ENCODE measurements around the gene CLCN6. TPM values are rescaled to one million over a fixed set of nuclear protein-coding genes. Genes with fewer than 3 reads are reported as not detected.

Gene CLCN6
- total and polyA plus RNA-seq, 2 of the 13 experiments (the other 11 are each of a cell fraction or from before 2014, with no cell fraction given), result 14.9 to 19.3 TPM

DNA sequence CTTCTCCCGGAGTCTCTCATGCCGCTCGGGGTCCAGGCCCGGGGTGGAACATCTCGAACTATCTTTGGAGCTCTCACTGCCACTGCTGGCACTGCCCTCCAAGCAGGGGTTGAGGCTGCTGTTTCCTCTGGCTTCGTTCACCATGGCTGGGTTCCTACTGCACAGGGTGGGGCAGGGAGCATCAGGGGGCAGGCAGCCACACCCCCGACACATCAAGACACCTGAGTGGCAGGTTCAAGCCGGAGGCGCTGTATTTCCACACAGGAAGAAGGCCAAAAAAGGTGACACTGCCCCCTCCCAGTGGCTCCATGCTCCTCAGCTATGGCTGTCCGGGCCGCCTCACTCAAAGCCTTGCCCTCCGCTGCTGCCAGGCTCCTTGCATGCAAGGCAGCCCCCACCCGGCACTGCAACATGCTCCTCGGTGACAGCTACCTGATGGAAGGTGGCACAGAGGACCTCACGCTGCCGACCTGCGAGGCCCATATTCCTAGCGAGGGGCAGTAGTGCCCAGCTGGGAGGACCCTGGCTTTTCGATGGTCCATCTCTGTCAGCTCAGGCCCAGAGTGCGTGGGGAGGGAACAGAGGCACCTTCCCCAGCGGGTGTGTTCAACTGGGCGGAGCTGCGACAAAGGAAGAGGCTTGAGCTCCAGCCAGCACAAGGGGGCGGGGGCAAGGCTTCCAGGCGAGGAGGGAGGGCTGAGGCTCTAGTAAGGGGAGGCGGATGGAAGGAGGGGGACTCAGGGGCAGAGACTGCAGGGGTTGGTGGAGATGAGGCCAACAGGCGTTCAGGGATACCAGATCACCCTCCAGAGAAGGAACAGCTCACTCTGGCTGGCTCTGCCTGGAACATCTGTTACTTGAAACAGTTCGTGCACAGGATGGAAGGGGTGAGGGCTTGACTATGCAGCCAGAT lies 2.8 kb upstream of the CLCN6 start (continued):
- TF ChIP-seq, protein P1, sequence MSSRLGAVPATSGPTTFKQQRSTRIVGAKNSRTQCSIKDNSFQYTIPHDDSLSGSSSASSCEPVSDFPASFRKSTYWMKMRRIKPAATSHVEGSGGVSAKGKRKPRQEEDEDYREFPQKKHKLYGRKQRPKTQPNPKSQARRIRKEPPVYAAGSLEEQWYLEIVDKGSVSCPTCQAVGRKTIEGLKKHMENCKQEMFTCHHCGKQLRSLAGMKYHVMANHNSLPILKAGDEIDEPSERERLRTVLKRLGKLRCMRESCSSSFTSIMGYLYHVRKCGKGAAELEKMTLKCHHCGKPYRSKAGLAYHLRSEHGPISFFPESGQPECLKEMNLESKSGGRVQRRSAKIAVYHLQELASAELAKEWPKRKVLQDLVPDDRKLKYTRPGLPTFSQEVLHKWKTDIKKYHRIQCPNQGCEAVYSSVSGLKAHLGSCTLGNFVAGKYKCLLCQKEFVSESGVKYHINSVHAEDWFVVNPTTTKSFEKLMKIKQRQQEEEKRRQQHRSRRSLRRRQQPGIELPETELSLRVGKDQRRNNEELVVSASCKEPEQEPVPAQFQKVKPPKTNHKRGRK (CRISPR knock-in tag; IDR thresholded peaks at IDR 0.05), result no peak
- TF ChIP-seq U2AF1 (optimal IDR thresholded peaks at IDR 0.05; ENCODE audit: low read depth, low read length) (no peak), ZNF383 (CRISPR knock-in tag; IDR thresholded peaks at IDR 0.05; ENCODE audit: borderline replicate concordance) (no peak), TCF12 (IDR thresholded peaks at IDR 0.05) (no peak), TCF12 (CRISPR knock-in tag; IDR thresholded peaks at IDR 0.05) (no peak), JDP2 (CRISPR knock-in tag; IDR thresholded peaks at IDR 0.05; ENCODE audit: borderline replicate concordance) (no peak), POLR2A (IDR thresholded peaks at IDR 0.05; ENCODE audit: insufficient read depth in 1 of 2, low read depth in 2 of 2, low read length in 2 of 2) (peak in 1 of 2 experiments; percentile 47; a peak in 3 of 4 replicates), JARID2 (CRISPR knock-in tag; IDR thresholded peaks at IDR 0.05; ENCODE audit: insufficient replicate concordance) (no peak), TBL1XR1 (IDR thresholded peaks at IDR 0.05; ENCODE audit: borderline replicate concordance, low read length, partially characterized antibody) (no peak)
- TF ChIP-seq, protein P2, sequence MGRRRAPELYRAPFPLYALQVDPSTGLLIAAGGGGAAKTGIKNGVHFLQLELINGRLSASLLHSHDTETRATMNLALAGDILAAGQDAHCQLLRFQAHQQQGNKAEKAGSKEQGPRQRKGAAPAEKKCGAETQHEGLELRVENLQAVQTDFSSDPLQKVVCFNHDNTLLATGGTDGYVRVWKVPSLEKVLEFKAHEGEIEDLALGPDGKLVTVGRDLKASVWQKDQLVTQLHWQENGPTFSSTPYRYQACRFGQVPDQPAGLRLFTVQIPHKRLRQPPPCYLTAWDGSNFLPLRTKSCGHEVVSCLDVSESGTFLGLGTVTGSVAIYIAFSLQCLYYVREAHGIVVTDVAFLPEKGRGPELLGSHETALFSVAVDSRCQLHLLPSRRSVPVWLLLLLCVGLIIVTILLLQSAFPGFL (CRISPR knock-in tag; IDR thresholded peaks at IDR 0.05), result no peak
- TF ChIP-seq, protein P3, sequence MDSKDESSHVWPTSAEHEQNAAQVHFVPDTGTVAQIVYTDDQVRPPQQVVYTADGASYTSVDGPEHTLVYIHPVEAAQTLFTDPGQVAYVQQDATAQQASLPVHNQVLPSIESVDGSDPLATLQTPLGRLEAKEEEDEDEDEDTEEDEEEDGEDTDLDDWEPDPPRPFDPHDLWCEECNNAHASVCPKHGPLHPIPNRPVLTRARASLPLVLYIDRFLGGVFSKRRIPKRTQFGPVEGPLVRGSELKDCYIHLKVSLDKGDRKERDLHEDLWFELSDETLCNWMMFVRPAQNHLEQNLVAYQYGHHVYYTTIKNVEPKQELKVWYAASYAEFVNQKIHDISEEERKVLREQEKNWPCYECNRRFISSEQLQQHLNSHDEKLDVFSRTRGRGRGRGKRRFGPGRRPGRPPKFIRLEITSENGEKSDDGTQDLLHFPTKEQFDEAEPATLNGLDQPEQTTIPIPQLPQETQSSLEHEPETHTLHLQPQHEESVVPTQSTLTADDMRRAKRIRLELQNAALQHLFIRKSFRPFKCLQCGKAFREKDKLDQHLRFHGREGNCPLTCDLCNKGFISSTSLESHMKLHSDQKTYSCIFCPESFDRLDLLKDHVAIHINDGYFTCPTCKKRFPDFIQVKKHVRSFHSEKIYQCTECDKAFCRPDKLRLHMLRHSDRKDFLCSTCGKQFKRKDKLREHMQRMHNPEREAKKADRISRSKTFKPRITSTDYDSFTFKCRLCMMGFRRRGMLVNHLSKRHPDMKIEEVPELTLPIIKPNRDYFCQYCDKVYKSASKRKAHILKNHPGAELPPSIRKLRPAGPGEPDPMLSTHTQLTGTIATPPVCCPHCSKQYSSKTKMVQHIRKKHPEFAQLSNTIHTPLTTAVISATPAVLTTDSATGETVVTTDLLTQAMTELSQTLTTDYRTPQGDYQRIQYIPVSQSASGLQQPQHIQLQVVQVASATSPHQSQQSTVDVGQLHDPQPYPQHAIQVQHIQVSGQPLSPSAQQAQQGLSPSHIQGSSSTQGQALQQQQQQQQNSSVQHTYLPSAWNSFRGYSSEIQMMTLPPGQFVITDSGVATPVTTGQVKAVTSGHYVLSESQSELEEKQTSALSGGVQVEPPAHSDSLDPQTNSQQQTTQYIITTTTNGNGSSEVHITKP (CRISPR knock-in tag; IDR thresholded peaks at IDR 0.05; ENCODE audit: low read depth), result peak; percentile 19; the same call in 1 of the 2 replicates
- TF ChIP-seq, protein P4, sequence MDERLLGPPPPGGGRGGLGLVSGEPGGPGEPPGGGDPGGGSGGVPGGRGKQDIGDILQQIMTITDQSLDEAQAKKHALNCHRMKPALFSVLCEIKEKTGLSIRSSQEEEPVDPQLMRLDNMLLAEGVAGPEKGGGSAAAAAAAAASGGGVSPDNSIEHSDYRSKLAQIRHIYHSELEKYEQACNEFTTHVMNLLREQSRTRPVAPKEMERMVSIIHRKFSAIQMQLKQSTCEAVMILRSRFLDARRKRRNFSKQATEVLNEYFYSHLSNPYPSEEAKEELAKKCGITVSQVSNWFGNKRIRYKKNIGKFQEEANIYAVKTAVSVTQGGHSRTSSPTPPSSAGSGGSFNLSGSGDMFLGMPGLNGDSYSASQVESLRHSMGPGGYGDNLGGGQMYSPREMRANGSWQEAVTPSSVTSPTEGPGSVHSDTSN (CRISPR knock-in tag; IDR thresholded peaks at IDR 0.05), result no peak
- TF ChIP-seq, protein P5, sequence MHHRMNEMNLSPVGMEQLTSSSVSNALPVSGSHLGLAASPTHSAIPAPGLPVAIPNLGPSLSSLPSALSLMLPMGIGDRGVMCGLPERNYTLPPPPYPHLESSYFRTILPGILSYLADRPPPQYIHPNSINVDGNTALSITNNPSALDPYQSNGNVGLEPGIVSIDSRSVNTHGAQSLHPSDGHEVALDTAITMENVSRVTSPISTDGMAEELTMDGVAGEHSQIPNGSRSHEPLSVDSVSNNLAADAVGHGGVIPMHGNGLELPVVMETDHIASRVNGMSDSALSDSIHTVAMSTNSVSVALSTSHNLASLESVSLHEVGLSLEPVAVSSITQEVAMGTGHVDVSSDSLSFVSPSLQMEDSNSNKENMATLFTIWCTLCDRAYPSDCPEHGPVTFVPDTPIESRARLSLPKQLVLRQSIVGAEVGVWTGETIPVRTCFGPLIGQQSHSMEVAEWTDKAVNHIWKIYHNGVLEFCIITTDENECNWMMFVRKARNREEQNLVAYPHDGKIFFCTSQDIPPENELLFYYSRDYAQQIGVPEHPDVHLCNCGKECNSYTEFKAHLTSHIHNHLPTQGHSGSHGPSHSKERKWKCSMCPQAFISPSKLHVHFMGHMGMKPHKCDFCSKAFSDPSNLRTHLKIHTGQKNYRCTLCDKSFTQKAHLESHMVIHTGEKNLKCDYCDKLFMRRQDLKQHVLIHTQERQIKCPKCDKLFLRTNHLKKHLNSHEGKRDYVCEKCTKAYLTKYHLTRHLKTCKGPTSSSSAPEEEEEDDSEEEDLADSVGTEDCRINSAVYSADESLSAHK (CRISPR knock-in tag; IDR thresholded peaks at IDR 0.05; ENCODE audit: borderline replicate concordance), result no peak
- TF ChIP-seq, protein P6, sequence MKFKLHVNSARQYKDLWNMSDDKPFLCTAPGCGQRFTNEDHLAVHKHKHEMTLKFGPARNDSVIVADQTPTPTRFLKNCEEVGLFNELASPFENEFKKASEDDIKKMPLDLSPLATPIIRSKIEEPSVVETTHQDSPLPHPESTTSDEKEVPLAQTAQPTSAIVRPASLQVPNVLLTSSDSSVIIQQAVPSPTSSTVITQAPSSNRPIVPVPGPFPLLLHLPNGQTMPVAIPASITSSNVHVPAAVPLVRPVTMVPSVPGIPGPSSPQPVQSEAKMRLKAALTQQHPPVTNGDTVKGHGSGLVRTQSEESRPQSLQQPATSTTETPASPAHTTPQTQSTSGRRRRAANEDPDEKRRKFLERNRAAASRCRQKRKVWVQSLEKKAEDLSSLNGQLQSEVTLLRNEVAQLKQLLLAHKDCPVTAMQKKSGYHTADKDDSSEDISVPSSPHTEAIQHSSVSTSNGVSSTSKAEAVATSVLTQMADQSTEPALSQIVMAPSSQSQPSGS (CRISPR knock-in tag; IDR thresholded peaks at IDR 0.05), result no peak

All from HepG2 (cell line).